Psoas muscle (tissue), 8 donors: ENCODE results near the gene TM9SF4. TPM values are rescaled to one million over a fixed set of nuclear protein-coding genes. Genes with fewer than 3 reads are reported as not detected.

ENCODE experiments used
- ATAC-seq, 4 donors: fragments of 200-7000 bp; cut with Tn5 transposase; one replicate each; pipeline ENCODE4 v1.9.1; 2020; ENCODE audit warnings: moderate library complexity in 3 of 4, mild to moderate bottlenecking in 2 of 4
- DNase-seq, 2 donors: peaks; one replicate each; pipeline ENCODE4 v3.0.0-alpha.2; 2020
- H3K27ac ChIP-seq: fragments of 200-600 bp; one replicate; pipeline ENCODE4 v1.8.0; 2022
- H3K27me3 ChIP-seq, 3 donors: fragments of 200-600 bp in 1 of 3; one replicate each; pipeline versions ENCODE4 v1.6.1 to v1.8.0; 2013 to 2022; ENCODE audit warnings: low read length in 2 of 3, mild to moderate bottlenecking in 2 of 3, moderate library complexity in 1 of 3; ENCODE audit not compliant: insufficient read depth in 3 of 3
- H3K36me3 ChIP-seq, 2 donors: fragments of 200-600 bp in 1 of 2; one replicate each; pipeline versions ENCODE4 v1.6.1 to v1.8.0; 2013 to 2022; ENCODE audit warnings: low read depth in 1 of 2, mild to moderate bottlenecking in 1 of 2, moderate library complexity in 1 of 2; ENCODE audit not compliant: insufficient read depth in 1 of 2
- H3K4me1 ChIP-seq: fragments of 200-600 bp; one replicate; pipeline ENCODE4 v1.8.0; 2022
- H3K4me3 ChIP-seq: fragments of 200-600 bp; one replicate; pipeline ENCODE4 v1.8.0; 2022; ENCODE audit warnings: mild to moderate bottlenecking
- H3K9me3 ChIP-seq: fragments of 200-600 bp; one replicate; pipeline ENCODE4 v1.8.0; 2022
- CTCF ChIP-seq: fragments of 200-600 bp; IDR thresholded peaks from one replicate; pipeline ENCODE4 v1.8.0; 2022; ENCODE audit warnings: antibody characterized with exemption
- WGBS, 3 donors: extraction: QIAGEN DNeasy Blood & Tissue Kit; methylation state at CpG; one replicate each; pipeline versions ENCODE4 v1.1.6 to v1.1.7; 2013; 5-methylcytosine and 5-hydroxymethylcytosine counted together
- intact Hi-C, 2 donors: fragments of 100-400 bp; cut with DNase I; formaldehyde crosslinking; loops; one replicate each; pipeline versions ENCODE4 v1.11.0 to v1.14.2; 2022
- polyA plus RNA-seq, 3 donors: library from polyadenylated mRNA; stranded (reverse); fragments of 200-250 nt; gene quantifications; one replicate each; pipeline ENCODE4 v1.2.3, GENCODE V29; 2013
- total RNA-seq, 4 donors: library from RNA; stranded (reverse); fragmentation: NEBNext Ultra II Directional in 2 of 4; extraction: Animal tissue kit (Norgen Biotek cat#: 25700) in 2 of 4; gene quantifications; one replicate each; pipeline versions ENCODE4 v1.2.1 to v1.2.4, GENCODE V29; 2021 to 2023
- donor health status: healthy with polysubstance abuse.
- donor health status: DM: no; HTN: no; CAD: no; lungs with moderate emphysema.
- donor health status: Bipolar disorder and iron deficiency.
- donor health status: healthy.
- donor health status: DM: yes; HTN: yes; CAD: no.
- donor health status: DM: no; HTN: no; CAD: no.
- donor health status: DM: no; HTN: no; CAD: no.
- donor health status: DM: yes; HTN: yes; CAD: no.

TM9SF4 gene
- total and polyA plus RNA-seq, 7 donors = 14.0 to 28.0 (median 25.7) TPM

GRCh38 chr20:32215147-32215546, 105.6 kb downstream of the TM9SF4 start:
- Histone ChIP-seq H3K9me3 (no peaks in the 10 kb centered on the region), H3K4me1 (peaks cover 11% of the 10 kb centered on the region), H3K4me3 (no peak overlapping the region), H3K27me3 (no peaks in the 10 kb centered on the region), H3K27ac (no peak overlapping the region), H3K36me3 (peaks cover 19 to 72% of the 10 kb centered on the region in 2 donors)
- DNase-seq (no peak), ATAC-seq (no peak)
- intact Hi-C loops = no loop called here
- no peak for TF ChIP-seq CTCF
- WGBS, 3 donors = 80 to 82% (median 82%) methylated on average over 8 of the region's 8 CpGs

- intact Hi-C loops = no loop called here
- 95 to 96% (median 95%) methylated on average over 3 of the region's 3 CpGs for WGBS, 3 donors
- Histone ChIP-seq H3K27ac (no peak overlapping the region), H3K27me3 (no peaks in the 10 kb centered on the region), H3K4me3 (no peak overlapping the region), H3K4me1 (peaks cover 11% of the 10 kb centered on the region), H3K9me3 (no peaks in the 10 kb centered on the region), H3K36me3 (peaks cover 21 to 70% of the 10 kb centered on the region in 2 donors)
- DNase-seq (no peak), ATAC-seq (no peak)
- no peak for TF ChIP-seq CTCF
These were observed 106.2 kb downstream of the TM9SF4 start for GRCh38 chr20:32215729-32216128.

- no peaks in the 10 kb centered on the region for H3K9me3 ChIP-seq
- ATAC-seq (no peak), DNase-seq (no peak)
- no peak for TF ChIP-seq CTCF
- H3K4me3 ChIP-seq = no peak overlapping the region
- H3K27ac ChIP-seq = no peak overlapping the region
- no peaks in the 10 kb centered on the region for H3K27me3 ChIP-seq
- peaks cover 10% of the 10 kb centered on the region for H3K4me1 ChIP-seq
- 86 to 88% (median 87%) methylated on average over 13 of the region's 13 CpGs for WGBS, 3 donors
- intact Hi-C loops = no loop called here
- H3K36me3 ChIP-seq = peaks cover 22 to 73% of the 10 kb centered on the region in 2 donors
These were observed 106.9 kb downstream of the TM9SF4 start for GRCh38 chr20:32216179-32217142.

Other genes with a start within 250 kb of the TM9SF4 start
- gene DUSP15, start 239.2 kb upstream of the TM9SF4 start, total RNA-seq = under 1 TPM in 1 of 4 donors, not detected in 3; 0.51 TPM
- gene DUSP15, start 239.2 kb upstream of the TM9SF4 start, polyA plus RNA-seq = under 1 TPM; 0.04 to 0.22 (median 0.17) TPM
- not detected for gene TTLL9, start 239.1 kb upstream of the TM9SF4 start, total RNA-seq
- under 1 TPM in 1 of 3 donors, not detected in 2; 0.01 TPM for gene TTLL9, start 239.1 kb upstream of the TM9SF4 start, polyA plus RNA-seq
- 10 to 100 TPM in 2 of 4 donors, 1 to 10 TPM in 2; 7.8 to 15.8 (median 11.1) TPM for gene PDRG1, start 157.7 kb upstream of the TM9SF4 start, total RNA-seq
- 10 to 100 TPM; 12.9 to 37.5 (median 32.4) TPM for gene PDRG1, start 157.7 kb upstream of the TM9SF4 start, polyA plus RNA-seq
- gene XKR7, start 141.6 kb upstream of the TM9SF4 start, total RNA-seq = under 1 TPM in 1 of 4 donors, not detected in 3; 0.02 TPM
- gene XKR7, start 141.6 kb upstream of the TM9SF4 start, polyA plus RNA-seq = under 1 TPM in 1 of 3 donors, not detected in 2; under 0.01 TPM
- 1 to 10 TPM; 3.3 to 7.3 (median 3.7) TPM for gene CCM2L, start 99.3 kb upstream of the TM9SF4 start, total RNA-seq
- gene CCM2L, start 99.3 kb upstream of the TM9SF4 start, polyA plus RNA-seq = 1 to 10 TPM; 3.4 to 4.9 (median 4.0) TPM
- gene HCK, start 57.5 kb upstream of the TM9SF4 start, total RNA-seq = 1 to 10 TPM; 1.9 to 5.5 (median 2.8) TPM
- 1 to 10 TPM in 2 of 3 donors, under 1 TPM in 1; 0.79 to 1.2 (median 1.2) TPM for gene HCK, start 57.5 kb upstream of the TM9SF4 start, polyA plus RNA-seq
- gene PLAGL2, start 98.0 kb downstream of the TM9SF4 start, total RNA-seq = 1 to 10 TPM; 4.9 to 9.6 (median 6.0) TPM
- 1 to 10 TPM; 1.7 to 5.3 (median 2.3) TPM for gene PLAGL2, start 98.0 kb downstream of the TM9SF4 start, polyA plus RNA-seq
- 10 to 100 TPM; 14.0 to 20.8 (median 17.1) TPM for gene POFUT1, start 98.2 kb downstream of the TM9SF4 start, total RNA-seq
- gene POFUT1, start 98.2 kb downstream of the TM9SF4 start, polyA plus RNA-seq = 10 to 100 TPM in 1 of 3 donors, 1 to 10 TPM in 2; 7.8 to 22.9 (median 8.1) TPM
- gene KIF3B, start 167.9 kb downstream of the TM9SF4 start, total RNA-seq = 1 to 10 TPM; 4.2 to 8.5 (median 6.7) TPM
- 10 to 100 TPM in 1 of 3 donors, 1 to 10 TPM in 2; 3.3 to 11.4 (median 9.6) TPM for gene KIF3B, start 167.9 kb downstream of the TM9SF4 start, polyA plus RNA-seq
- 10 to 100 TPM; 22.4 to 52.0 (median 41.5) TPM for gene ASXL1, start 248.6 kb downstream of the TM9SF4 start, total RNA-seq
- gene ASXL1, start 248.6 kb downstream of the TM9SF4 start, polyA plus RNA-seq = 10 to 100 TPM; 18.5 to 23.2 (median 21.5) TPM